HG03108 (cell line): ENCODE data around the gene DCDC2C.

Experiments used
- ATAC-seq: cut with Tn5 transposase; IDR thresholded peaks from one replicate; pipeline ENCODE4 v1.9.1; 2021; ENCODE audit warnings: moderate library complexity; ENCODE audit not compliant: unreplicated experiment

Gene DCDC2C

DNA sequence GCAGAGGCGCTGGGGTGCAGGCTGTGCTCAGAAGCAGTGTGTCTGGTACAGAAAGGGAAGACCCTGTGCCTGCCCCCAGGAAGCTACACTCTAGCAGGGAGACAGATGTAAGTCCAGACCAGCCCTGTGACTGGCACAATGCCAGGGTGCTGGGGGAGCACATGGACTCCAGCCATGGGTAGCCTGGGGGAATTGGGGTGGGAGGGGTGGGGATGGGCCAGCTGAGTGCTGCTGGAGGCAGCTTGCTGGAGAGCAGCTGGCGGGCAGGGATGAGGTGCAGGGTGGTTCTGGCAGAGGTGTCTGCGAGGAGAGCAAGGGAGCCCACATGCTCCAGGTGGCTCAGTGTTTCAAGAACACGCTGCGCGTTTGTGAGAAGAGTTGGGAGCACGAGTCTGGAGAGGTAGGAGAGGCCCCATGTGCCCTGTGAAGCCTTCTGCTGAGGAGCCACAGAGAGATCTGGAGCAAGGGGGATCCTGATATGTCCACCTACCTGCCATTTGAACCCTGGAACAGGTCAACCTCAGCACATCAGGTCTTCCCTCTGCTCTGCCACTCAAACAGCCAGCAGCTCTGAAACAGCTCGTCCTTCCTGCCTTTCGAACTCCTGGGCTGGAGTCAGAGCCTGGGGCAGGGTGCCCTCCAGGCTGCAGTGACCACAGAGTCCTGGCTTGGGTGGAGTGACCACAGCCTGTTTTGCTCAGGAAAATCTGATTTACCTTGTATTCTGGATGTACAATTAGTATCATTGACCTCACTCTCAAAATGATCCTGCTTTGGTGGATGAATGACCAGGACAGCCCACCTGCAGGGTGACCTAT, 30.3 kb upstream of the DCDC2C start:
- no peak for ATAC-seq

DNA sequence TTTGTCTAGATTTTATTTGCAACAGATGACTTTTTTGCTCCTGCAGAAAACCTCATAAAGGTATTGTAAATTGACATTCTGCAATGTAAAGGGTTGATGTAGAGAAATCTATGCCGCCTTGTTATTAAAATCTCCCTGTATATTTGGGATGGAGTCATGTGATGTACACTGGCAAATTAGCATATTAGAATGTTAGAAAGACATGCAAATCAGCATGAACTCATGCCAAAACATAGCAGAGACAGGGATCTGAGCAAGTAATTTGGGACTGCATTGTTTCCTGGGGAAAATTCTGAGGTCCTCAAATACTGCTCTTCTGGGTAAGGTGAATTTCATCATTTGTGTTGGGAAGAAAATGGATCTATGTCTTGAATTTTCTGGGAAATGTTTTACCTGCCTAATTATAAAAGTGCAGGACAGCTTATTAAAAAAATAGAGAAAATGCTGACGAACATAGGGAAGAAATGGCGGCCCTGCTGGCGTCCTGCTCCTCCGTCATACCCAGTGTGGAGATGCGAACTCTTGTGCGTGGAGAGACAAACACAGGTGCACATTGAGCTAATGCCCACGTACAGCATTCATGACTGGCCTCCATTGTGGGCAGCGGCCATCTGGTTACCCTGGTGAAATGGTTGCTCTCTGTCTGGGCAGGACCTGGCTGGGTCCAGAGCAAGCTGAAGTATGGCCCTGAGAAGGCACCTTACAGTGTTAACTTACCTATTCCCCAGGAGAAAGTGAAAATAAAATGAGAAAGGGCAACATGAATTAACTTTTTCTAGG, 29.1 kb upstream of the DCDC2C start:
- no peak for ATAC-seq

DNA sequence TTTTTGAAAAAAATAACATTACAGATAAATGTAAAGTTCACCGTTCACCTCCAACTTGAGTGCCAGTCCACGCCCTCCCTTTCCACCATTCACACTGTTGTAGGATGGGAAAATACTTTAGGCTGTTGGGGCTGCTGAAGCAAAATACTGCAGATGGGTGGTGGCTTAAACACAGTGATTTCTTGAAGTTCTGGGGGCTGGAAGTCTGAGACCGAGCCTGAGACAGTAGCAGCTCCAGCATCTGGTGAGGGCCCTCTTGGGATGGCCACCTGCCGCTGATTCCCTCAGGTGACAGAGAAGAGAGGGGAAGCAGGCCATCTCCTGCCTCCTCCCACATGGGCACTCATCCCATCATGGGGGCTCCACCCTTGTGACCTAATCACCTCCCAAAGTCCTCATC, 27.7 kb upstream of the DCDC2C start:
- ATAC-seq = no peak

DNA sequence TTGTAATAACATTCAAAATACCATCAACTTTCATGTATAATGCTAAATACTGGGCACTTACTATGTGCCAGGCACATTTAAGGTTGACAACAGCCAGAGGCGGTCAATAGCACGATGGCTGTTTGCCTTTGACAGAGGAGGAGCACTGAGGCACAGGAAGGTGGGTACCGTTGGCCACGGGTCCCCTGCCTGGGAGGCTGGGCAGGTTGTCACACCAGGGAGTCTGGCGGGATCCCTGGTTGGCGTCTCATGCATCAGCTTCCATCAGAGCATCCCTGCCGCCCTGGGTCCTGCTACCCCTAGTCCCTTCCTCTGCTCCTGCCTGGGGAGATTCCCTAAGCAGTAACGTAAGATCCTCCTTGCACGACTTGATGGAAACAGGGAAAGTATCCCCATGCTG, 25.9 kb upstream of the DCDC2C start:
- ATAC-seq = no peak

DNA sequence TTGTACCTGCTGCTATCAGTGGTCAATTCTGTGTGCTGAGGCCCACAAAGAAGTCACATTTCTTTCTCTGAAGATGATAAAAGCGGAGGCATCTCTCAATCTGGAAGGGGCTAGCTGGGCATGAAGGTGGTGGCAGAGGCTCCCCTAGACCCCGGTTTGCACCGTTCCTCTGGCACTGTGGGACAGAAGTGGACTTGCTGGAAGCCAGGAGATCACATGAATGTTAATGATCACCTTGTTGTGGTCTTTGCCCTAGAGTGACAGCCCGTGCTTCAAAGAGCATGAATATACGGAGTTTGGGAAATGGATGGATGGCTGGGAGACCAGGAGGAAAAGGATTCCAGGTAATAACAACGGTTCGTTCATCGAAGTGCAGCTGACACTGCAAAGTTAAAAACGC, 25.2 kb upstream of the DCDC2C start:
- no peak for ATAC-seq

DNA sequence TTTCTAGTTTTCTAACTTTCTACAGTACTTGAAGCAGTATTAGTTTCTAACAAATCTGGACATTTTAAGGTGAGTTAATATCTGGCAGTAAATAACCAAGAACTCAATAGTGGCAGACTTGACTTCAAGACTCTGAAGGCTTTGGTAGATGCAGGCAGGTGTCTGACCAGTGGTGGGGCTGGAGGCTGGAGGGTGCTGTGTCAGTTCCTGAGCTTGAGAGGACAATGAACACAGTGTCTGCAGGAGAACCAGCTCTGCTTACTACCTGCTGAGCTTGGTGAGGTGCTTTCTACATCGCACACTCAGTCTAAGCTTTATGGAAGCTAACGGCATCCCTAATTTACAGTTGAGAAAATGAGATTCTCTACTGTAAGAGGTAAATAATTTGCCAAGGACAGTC, 24.2 kb upstream of the DCDC2C start:
- ATAC-seq = no peak

DNA sequence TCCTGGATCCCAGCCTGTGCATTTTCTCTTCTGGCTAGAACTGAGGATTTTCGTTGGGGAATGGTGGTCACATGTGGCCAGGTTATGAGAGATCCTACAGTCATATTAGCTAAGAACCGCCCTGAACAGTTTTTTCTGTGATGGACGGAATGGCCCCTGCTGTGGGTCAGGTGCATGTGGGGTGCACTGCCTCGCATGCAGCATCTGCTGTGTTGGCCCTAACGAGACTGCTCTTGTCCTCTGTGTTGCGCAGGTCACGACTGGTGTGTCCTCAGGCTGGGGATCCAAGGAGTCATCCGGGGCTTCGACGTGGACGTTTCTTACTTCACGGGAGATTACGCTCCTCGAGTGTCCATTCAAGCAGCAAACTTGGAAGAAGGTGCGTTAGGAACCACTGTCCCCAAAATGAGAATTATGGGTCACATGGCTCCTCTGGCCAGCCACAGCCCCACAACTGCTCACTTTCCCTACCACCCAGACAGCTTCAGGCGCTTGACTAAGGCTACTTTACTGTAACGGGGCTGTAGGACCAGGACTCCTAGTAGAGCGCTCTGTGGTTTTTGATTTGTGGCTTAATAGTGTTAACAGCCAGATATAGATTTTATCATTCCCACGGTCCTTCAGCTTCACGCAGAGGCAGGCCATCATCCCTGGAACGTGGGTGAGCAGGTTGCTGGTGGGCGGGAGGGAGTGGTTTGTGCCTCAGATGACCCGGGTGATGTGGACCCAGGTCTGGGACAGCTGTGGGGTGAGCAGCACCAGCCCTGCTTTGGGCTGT, 23.6 kb upstream of the DCDC2C start:
- no peak for ATAC-seq

DNA sequence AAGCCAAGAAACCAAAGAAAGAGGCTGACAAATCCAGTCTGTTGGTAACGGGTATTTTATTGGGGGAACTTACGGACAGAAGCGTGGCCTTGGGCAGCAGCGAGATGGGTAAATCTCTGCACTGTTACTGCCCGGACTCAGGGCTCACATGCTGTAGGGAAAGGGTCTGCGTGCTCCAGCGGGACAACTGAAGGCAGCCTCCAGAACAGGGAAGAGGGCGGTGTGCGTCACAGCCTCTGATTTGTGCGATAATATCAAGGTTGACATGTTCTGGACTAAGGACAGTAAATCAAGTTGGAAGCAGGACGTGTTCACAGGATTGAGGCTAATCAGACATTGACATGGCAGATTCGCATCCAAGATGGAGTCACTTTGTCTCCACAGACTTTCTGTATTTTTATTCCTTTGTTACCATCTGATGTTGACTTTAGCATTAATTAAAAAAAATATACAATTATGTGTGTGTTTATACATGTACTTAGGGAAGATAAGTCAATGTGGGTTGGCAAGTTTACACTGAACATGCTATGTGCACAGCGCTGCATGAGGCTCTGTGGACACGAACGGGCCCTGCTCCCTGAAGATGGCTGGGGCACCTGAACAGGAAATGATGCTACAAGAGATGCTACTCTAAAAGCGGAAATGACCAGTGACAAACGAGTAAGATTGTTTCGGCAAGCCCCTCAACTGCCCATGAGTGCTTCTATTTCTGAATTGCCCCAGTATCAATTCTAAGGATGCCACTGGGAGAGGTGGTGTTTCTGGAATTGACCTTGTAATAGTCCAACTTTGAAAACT, 22.6 kb upstream of the DCDC2C start:
- no peak for ATAC-seq

DNA sequence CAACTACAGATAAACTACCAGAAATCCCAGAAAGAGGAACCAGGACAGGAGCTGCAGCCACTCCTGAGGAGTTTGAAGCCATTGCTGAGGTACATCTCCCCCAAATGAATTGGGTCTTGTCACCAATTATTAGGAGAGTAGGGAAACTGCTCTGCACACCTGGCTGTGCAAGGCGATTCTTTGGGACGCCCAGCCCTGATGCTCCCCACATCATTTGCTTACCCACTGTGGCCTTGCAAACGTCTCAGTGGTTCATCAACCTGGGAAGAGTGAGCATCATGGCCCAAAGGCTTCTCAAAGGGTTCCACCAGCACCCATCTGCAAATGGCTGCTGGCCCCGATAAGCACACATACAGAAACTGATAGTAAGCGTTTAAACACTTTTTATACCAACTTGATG, 21.8 kb upstream of the DCDC2C start:
- ATAC-seq = no peak

DNA sequence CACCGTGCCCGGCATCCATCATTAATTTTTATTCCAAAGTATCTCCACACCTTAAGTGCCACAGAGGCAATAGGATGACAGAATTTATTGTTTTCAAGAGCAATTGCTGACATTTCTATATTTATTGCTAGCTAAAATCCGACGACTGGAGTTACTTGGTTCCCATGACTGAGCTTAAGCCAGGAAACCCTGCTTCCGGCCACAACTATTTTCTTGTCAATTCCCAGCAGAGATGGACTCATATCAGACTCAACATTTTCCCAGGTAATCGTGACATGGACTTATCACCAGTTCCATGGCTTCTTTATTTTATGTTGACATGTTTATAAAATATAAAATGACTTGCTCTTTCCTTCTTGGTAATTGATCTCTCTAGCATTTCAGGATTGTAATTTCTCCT, 20.6 kb upstream of the DCDC2C start:
- no peak for ATAC-seq

DNA sequence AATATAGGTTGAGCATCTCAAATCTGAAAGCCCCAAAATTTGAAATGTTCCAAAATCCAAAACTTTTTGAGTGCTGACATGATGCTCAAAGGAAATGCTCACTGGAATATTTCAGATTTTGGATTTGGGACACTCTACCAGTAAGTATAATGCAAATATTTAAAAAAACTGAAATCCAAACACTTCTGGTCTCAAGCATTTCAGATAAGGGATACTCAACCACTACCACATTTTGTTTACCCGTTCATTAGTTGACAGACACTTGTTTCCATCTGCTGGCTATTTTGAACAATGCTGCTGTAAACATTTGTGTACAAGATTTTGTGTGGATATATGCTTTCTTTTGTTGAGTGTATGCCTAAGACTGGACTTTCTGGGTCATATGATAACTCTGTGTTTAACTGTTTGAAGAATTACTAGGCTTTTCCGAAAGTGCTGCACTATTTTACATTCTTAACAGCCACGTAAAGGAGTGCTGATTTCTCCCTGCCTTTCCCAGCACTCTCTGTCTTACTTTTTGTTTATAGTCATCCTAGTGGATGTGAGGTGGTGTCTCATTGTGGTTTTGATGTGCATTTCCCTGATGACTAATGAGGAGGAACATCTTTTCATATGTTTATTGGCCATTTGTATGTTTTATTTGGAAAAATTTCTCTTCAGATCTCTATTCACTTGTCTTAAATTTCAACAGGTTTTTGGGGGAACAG, 19.5 kb upstream of the DCDC2C start:
- ATAC-seq = no peak

DNA sequence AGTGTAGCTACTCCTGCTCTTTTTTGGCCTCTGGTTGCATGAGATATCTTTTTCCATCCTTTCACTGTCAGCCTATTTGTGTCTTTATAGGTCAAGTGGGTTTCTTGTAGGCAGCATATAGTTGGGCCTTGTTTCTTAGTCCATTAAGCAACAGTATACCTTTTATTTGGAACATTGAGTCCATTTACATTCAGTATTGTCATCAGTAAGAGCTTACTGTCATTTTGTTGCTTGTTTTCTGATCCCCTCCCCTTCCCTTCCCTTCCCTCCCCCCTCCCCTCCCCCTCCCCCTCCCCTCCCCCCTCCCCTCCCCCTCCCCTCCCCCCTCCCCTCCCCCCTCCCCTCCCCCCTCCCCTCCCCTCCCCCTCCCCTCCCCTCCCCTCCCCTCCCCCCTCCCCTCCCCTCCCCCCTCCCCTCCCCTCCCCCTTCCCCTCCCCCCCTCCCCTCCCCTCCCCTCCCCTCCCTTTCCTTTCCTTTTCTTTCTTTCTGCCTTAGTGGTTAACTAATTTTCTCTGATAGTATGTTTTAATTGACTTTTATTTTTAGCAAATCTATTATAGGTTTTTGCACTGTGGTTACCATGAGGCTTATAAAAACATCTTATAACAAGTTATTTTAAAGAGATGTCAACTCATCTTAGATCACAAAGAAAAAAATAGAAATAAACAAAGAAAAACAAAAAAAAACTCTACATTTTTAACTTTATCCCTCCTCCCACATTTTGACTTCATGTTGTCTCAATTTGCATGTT, 13.2 kb upstream of the DCDC2C start:
- no peak for ATAC-seq

DNA sequence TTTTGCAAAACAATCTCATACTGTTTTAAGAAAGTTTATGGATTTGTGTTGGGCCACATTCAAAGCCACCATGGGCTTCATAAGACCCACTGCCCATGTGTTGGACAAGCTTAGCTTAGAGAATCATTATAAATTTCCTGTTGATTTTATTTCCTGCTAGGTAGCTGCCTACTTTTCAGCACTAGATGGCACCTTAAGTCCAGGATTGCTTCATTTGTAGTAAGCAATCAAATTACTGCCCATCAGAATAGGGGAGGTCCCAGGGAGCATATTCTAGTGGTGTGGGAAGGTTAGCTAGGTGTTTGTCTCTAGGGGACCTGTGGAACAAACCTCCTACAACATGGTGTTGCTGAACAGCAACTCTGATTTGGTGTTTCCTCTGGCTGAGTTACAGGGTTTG, 11.0 kb upstream of the DCDC2C start:
- no peak for ATAC-seq

DNA sequence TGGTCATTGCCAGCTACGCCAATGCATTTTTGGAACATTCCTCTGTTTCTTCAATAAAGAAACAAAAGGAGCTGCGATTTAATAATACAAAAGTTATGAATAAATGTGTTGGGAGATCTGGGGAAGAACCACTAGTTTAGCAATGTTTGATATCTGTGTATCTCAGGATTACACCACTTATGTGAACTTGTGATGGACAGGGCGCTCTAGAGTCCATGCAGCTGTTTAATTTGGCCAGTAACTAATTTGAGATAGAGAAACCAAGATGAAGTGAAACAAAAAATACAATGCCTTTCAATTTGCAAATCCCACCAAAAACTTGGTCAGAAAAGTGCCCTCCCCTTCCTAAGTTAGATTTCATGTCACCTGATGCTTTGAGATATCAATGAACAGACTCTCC, 6.8 kb upstream of the DCDC2C start:
- ATAC-seq = no peak

DNA sequence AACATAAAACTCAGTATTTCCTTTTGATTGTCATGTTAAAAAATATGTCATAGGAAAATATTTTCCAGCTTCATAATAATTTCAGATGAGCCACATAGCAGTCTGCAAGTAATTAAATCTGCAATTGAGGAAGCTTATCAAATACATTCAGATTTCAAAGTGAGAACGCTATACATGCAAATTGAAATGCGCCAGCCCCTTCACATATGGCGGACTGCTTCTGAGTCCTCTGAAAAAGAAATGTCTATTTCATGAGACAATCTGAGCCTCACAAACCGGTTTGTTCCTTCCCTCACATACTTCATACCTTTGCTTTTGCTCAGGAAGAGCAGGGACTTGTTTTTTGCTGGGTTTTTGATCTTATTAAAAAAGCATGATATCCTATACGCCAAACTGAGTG, 2.3 kb upstream of the DCDC2C start:
- ATAC-seq = no peak

DNA sequence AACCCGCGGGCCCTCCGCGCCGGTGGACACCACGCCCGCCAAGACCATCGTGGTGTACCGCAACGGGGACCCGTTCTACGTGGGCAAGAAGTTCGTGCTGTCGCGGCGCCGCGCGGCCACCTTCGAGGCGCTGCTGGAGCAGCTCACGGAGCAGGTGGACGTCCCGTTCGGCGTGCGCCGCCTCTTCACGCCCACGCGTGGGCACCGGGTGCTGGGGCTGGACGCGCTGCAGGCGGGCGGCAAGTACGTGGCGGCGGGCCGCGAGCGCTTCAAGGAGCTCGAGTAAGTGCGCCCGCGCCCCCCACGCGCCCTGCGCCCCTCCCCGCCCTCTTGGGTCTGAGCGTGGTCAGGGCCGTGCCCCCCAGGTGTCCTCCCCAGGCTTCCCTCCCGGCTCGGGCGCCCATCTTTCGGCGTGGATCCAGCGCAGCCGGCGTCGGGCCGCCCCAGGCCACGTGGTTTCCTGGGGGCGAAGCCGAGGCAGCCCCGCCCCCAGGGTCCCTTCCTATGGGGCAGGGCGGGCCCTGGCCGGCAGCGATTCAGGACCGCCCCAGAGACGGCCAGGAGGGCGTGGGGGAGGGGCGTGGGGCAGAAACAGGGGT, 481 bp downstream of the DCDC2C start:
- ATAC-seq = no peak

DNA sequence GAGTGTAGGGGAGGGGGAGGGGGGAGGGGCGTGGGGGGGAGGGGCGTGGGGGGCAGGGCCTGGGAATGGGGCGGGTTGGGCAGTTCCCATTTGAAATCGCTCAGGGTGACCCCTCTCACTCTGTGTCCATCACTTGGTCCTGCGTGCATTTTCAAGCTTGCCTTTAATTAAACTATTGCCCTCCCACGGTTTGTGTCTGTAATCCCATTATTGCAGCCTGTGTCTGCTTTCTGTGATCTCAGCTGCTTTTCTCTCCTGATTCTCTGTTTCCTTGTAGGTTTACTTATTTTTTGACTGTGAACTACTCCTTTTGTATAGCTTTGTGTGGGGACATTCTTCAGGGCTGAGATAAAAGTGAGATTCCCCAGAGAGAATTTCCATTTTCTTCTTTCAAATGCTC, 1.3 kb downstream of the DCDC2C start:
- ATAC-seq = no peak

DNA sequence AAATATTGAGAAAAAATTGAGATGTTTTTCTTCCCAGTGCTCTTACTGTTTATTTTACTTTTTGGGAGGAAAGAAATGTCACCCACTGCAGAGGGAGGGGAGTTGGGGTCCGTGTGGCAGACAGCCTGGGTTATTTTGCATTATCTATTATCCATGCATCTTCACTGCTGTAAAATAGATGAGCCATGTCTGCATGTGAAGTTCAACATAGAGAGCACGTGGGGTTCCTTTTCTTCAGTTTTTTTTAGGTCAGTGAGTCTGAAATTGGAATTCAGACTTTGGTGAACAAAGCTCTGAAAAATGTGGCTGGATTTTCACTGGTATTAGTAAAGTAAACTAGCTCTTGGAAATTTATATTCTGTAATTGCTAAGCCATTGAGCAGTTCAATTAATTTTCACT, 2.4 kb downstream of the DCDC2C start:
- no peak for ATAC-seq

DNA sequence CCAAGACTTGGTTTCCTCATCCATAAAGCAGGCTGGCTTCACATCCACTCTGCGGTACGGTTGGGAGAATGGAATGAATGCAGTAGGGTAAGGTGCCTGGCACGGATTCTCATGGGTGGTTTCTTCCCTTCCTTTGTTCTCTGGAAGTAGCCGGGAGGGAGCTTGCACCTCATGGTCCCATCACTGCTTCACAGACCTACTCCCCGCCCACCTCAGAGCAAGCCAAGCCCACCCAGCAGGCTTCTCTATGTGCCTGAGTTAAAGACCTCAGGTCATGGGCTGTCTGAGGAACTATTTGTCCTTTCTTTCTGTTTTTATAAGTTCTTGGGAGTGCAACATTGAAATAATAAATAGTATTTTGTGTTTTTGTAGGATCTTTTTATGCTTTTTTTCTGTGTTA, 3.5 kb downstream of the DCDC2C start:
- no peak for ATAC-seq
